CD4-positive, CD25-positive, alpha-beta regulatory T cell (primary cell): ENCODE data around the gene PCBP2. TPM values are rescaled to one million over a fixed set of nuclear protein-coding genes. Genes with fewer than 3 reads are reported as not detected.
"Not testable (repeated sequence)": the region's sequence is repeated elsewhere in the genome, so short reads cannot be mapped to it uniquely, and the experiment has no call there.

Experiments
- ATAC-seq, 2 donors: fragments of 150-1000 bp; cut with Tn5 transposase; one replicate each; pipeline ENCODE4 v1.10.0; 2021; ENCODE audit warnings: low read depth in 2 of 2, moderate number of reproducible peaks in 2 of 2, moderate library complexity in 1 of 2
- DNase-seq, 3 donors: peaks; one replicate each; pipeline versions ENCODE4 v3.0.0 to v3.0.0-alpha.2; 2012 to 2022; ENCODE audit warnings: mixed read lengths in 1 of 3
- H3K27ac ChIP-seq: one replicate; pipeline ENCODE4 v1.7.0; 2013; ENCODE audit warnings: mild to moderate bottlenecking, low read length; ENCODE audit not compliant: insufficient read depth, poor library complexity, severe bottlenecking
- H3K27me3 ChIP-seq: one replicate; pipeline ENCODE4 v1.7.0; 2013; ENCODE audit warnings: low read length; ENCODE audit not compliant: control insufficient read depth, insufficient read depth
- H3K36me3 ChIP-seq: one replicate; pipeline ENCODE4 v1.7.0; 2013; ENCODE audit warnings: mild to moderate bottlenecking, low read length, moderate library complexity; ENCODE audit not compliant: control insufficient read depth, insufficient read depth
- H3K4me1 ChIP-seq: 2 replicates; pipeline ENCODE4 v1.7.0; 2013; ENCODE audit warnings: mild to moderate bottlenecking, low read length; ENCODE audit not compliant: insufficient read depth, control insufficient read depth, poor library complexity, severe bottlenecking
- H3K4me3 ChIP-seq: one replicate; pipeline ENCODE4 v1.7.0; 2013; ENCODE audit warnings: low read depth, mild to moderate bottlenecking, low read length, moderate library complexity
- H3K9me3 ChIP-seq, 2 experiments: 1 replicate in 1 of 2; 2 replicates in 1 of 2; pipeline ENCODE4 v1.7.0; 2013; ENCODE audit warnings: low read length in 2 of 2, mild to moderate bottlenecking in 1 of 2, moderate library complexity in 1 of 2; ENCODE audit not compliant: control insufficient read depth in 2 of 2
- H3K27ac Mint-ChIP-seq, 3 donors: one replicate each; pipeline ENCODE4 v1.8.0; 2020 to 2022; ENCODE audit warnings: mild to moderate bottlenecking in 3 of 3, mixed read lengths in 3 of 3, moderate library complexity in 2 of 3
- H3K27me3 Mint-ChIP-seq: one replicate; pipeline ENCODE4 v1.8.0; 2022; ENCODE audit warnings: mild to moderate bottlenecking, mixed read lengths
- H3K36me3 Mint-ChIP-seq: one replicate; pipeline ENCODE4 v1.8.0; 2020; ENCODE audit warnings: mixed read lengths
- H3K4me1 Mint-ChIP-seq, 4 donors: one replicate each; pipeline ENCODE4 v1.8.0; 2020 to 2022; ENCODE audit warnings: mixed read lengths in 4 of 4, mild to moderate bottlenecking in 1 of 4
- H3K4me3 Mint-ChIP-seq, 4 donors: one replicate each; pipeline ENCODE4 v1.8.0; 2020 to 2022; ENCODE audit warnings: mild to moderate bottlenecking in 4 of 4, mixed read lengths in 4 of 4, moderate library complexity in 3 of 4
- H3K9me3 Mint-ChIP-seq, 7 donors: one replicate each; pipeline ENCODE4 v1.8.0; 2020 to 2022; ENCODE audit warnings: mixed read lengths in 7 of 7, mild to moderate bottlenecking in 3 of 7, moderate library complexity in 2 of 7
- polyA plus RNA-seq, 4 donors: library from polyadenylated mRNA; unstranded; fragments of 300-500 nt; fragmentation: Illumina TruSeq; gene quantifications; one replicate each; pipeline ENCODE4 v1.2.3, GENCODE V29; 2021
- total RNA-seq: library from RNA; stranded (reverse); gene quantifications from one replicate; pipeline ENCODE4 v1.2.3, GENCODE V29; 2022

PCBP2 gene
- total and polyA plus RNA-seq, 5 donors from 2014 or later, result 113 to 931 (median 136) TPM

DNA sequence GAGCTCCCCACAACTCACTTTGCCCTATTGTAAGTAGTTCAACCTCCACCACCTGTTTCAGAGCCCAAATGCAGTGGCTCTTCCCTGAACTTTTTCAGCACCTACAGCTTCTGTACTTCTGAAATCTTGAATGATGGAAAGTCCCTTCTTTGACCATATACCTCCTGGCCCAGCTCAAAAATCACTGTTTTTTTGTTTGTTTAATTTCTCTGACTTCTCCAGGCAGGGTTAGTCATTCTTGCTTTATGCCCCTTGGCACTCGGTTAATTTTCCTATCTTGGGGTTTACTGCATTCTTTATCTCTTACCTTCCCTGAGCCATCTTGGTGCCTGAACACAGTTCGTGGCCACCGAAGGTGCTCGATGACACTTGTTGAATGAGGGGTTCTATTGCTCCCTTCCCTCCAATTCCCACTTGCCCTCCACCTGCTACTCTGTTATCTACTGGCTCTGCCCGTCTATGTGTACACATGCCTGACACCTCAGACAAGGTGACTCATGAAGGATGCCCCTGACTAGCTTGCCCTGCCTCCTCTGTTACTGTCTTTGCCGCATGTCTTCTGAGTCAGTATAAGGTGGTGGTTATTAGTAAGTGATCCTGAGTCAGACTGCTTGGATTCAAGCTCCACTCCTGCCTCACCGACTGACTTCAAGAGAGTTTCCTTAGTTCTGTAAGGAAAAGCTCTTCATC, 23.9 kb upstream of the PCBP2 start:
- Mint-ChIP-seq H3K27me3 (no peaks in the 10 kb centered on the region), H3K36me3 (no peaks in the 10 kb centered on the region), H3K4me3 (no peak overlapping the region), H3K4me1 (no peaks in the 10 kb centered on the region), H3K27ac (peak overlapping the region in 1 of 3 donors; percentile 44), H3K9me3 (no peaks in the 10 kb centered on the region)
- no peaks in the 10 kb centered on the region for H3K4me1 ChIP-seq
- no peak overlapping the region for H3K27ac ChIP-seq
- peak in 1 of 3 donors; percentile 33 for DNase-seq
- peak; percentile 76 to 81 for ATAC-seq
- H3K9me3 ChIP-seq, result no peaks in the 10 kb centered on the region
- H3K4me3 ChIP-seq, result no peak overlapping the region
- H3K36me3 ChIP-seq, result no peaks in the 10 kb centered on the region
- no peaks in the 10 kb centered on the region for H3K27me3 ChIP-seq

- H3K4me3 Mint-ChIP-seq, result no peak overlapping the region
- no peaks in the 10 kb centered on the region for H3K36me3 ChIP-seq
- no peaks in the 10 kb centered on the region for H3K9me3 ChIP-seq
- no peaks in the 10 kb centered on the region for H3K4me1 Mint-ChIP-seq
- H3K4me3 ChIP-seq, result no peak overlapping the region
- H3K36me3 Mint-ChIP-seq, result no peaks in the 10 kb centered on the region
- DNase-seq, result no peak
- no peak overlapping the region for H3K27ac Mint-ChIP-seq
- no peaks in the 10 kb centered on the region for H3K27me3 ChIP-seq
- H3K27me3 Mint-ChIP-seq, result no peaks in the 10 kb centered on the region
- no peak overlapping the region for H3K27ac ChIP-seq
- H3K9me3 Mint-ChIP-seq, result no peaks in the 10 kb centered on the region
- H3K4me1 ChIP-seq, result no peaks in the 10 kb centered on the region
- no peak for ATAC-seq
Observed at GRCh38 chr12:53428741-53429140, 23.2 kb upstream of the PCBP2 start.

DNA sequence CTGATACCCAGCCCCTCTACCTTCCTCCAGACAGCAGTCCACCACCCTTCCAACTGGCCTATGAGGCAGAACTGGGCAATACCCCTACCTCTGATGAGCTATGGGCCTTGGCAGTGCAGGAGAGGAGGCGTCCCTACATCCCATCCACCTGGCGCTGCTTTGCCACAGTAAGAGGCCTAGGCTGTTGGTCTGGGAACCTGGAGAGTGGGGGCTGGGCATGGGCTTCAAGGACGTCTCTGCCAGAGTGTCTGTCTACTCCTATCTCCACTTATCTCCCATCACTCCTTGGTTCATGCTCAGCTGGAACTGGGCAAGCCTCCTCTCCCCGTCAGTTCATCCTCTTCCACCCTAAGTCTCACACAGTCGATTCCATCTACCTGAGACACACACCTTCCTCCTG, 21.8 kb upstream of the PCBP2 start:
- Mint-ChIP-seq H3K9me3 (no peaks in the 10 kb centered on the region), H3K4me3 (no peak overlapping the region), H3K27ac (peak overlapping the region in 1 of 3 donors; percentile 12), H3K27me3 (no peaks in the 10 kb centered on the region), H3K36me3 (no peaks in the 10 kb centered on the region), H3K4me1 (no peaks in the 10 kb centered on the region)
- Histone ChIP-seq H3K27ac (no peak overlapping the region), H3K4me1 (no peaks in the 10 kb centered on the region), H3K9me3 (no peaks in the 10 kb centered on the region), H3K36me3 (no peaks in the 10 kb centered on the region), H3K4me3 (no peak overlapping the region), H3K27me3 (no peaks in the 10 kb centered on the region)
- ATAC-seq (no peak), DNase-seq (no peak)

- ATAC-seq (no peak), DNase-seq (no peak)
- Mint-ChIP-seq H3K27ac (no peak overlapping the region), H3K36me3 (no peaks in the 10 kb centered on the region), H3K27me3 (no peaks in the 10 kb centered on the region), H3K4me3 (no peak overlapping the region), H3K4me1 (no peaks in the 10 kb centered on the region), H3K9me3 (no peaks in the 10 kb centered on the region)
- Histone ChIP-seq H3K4me1 (no peaks in the 10 kb centered on the region), H3K4me3 (no peak overlapping the region), H3K9me3 (no peaks in the 10 kb centered on the region), H3K36me3 (no peaks in the 10 kb centered on the region), H3K27ac (no peak overlapping the region), H3K27me3 (no peaks in the 10 kb centered on the region)
Observed at GRCh38 chr12:53431187-53431586, 20.7 kb upstream of the PCBP2 start.

- not testable (repeated sequence) for ATAC-seq, H3K9me3 Mint-ChIP-seq
Observed at GRCh38 chr12:53435326-53435725, 16.6 kb upstream of the PCBP2 start.

GRCh38 chr12:53439582-53439981, 12.3 kb upstream of the PCBP2 start:
- Mint-ChIP-seq H3K4me1 (peaks cover 0 to 32% (median 21%) of the 10 kb centered on the region in 4 donors), H3K4me3 (peak overlapping the region in 2 of 4 donors; percentile 21 to 80), H3K36me3 (peaks cover 16% of the 10 kb centered on the region)
- H3K27me3 Mint-ChIP-seq, H3K9me3 Mint-ChIP-seq, ATAC-seq, H3K27ac ChIP-seq, H3K9me3 ChIP-seq, H3K36me3 ChIP-seq, H3K27ac Mint-ChIP-seq, DNase-seq, H3K27me3 ChIP-seq, H3K4me3 ChIP-seq: not testable (repeated sequence)
- H3K4me1 ChIP-seq, result peaks cover 28% of the 10 kb centered on the region

More at GRCh38 chr12:53435326-53435725, 16.6 kb upstream of the PCBP2 start:
- not testable (repeated sequence) for H3K36me3 Mint-ChIP-seq, DNase-seq, H3K4me1 Mint-ChIP-seq, H3K9me3 ChIP-seq, H3K27ac ChIP-seq, H3K27me3 Mint-ChIP-seq, H3K27me3 ChIP-seq, H3K4me3 ChIP-seq, H3K4me3 Mint-ChIP-seq, H3K4me1 ChIP-seq, H3K36me3 ChIP-seq
- peak overlapping the region in 1 of 3 donors; percentile 9 for H3K27ac Mint-ChIP-seq

DNA sequence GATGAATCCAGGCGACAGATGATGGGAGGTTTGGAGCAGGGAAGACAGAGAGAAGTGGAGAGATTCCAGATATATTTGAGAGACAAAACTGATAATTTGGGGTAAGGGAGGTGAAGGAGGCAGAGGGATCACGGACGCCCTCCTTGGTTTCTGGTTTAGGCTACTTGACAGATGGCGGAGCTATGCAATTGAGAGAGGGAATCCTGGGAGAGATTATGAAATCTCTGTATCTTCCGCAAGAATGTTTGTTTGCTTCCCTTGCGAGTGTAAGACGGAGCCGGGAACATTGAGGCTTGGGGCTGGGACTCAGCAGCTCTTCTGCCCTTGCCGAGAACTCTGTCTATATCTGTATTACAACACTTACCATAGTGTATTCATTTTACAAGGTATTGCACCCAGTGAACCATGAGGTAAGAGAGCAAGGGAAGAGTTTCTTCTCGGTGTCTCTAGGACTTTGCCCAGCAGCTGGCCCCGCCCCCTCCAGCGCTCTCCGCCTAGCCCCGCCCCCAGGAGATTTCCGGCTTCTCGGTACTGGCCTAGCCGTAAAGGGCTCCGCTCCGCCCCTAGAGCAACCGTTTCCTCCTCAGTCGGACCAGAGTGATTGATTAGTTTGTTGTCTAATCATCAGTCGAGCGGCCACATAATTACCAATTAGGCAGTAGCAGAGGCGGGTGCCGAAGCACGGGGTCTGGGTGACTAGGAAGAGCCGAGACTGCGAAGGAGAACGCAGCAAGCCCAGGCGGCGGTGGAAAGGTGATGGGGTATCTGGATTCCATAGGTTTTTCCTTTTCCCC, 10.7 kb upstream of the PCBP2 start, which contains the start of gene PRR13:
Gene PRR13 (plus strand): TSS at position 695 of the 794 bp plus-strand sequence. CDS start 981 bp downstream, outside the sequence.
- H3K4me3 ChIP-seq, result peak within 1 kb of the TSS; percentile 91
- H3K9me3 Mint-ChIP-seq, result no peaks in the 10 kb centered on the region
- H3K36me3 ChIP-seq, result peaks cover 21% of the 10 kb centered on the region
- H3K27me3 Mint-ChIP-seq, result no peaks in the 10 kb centered on the region
- peaks cover 27% of the 10 kb centered on the region for H3K36me3 Mint-ChIP-seq
- no peaks in the 10 kb centered on the region for H3K9me3 ChIP-seq
- peak within 1 kb of the TSS; percentile 97 to 100 (median 98) for H3K4me3 Mint-ChIP-seq
- peak within 1 kb of the TSS; percentile 96 to 99 (median 97) for H3K27ac Mint-ChIP-seq
- H3K4me1 Mint-ChIP-seq, result peaks cover 4 to 47% (median 32%) of the 10 kb centered on the region in 4 donors
- ATAC-seq (peak; percentile 99 to 100), DNase-seq (peak; percentile 97 to 100 (median 98))
- peaks cover 41% of the 10 kb centered on the region for H3K4me1 ChIP-seq
- peak within 1 kb of the TSS; percentile 87 for H3K27ac ChIP-seq
- no peaks in the 10 kb centered on the region for H3K27me3 ChIP-seq
